Ascending aorta (tissue), 2 donors: ENCODE measurements around the gene NOL7. TPM values are rescaled to one million over a fixed set of nuclear protein-coding genes. Genes with fewer than 3 reads are reported as not detected.

Experiments
- DNase-seq, 2 donors: peaks; one replicate each; pipeline ENCODE4 v3.0.0-alpha.2; 2019; ENCODE audit warnings: low spot score in 2 of 2
- H3K27ac ChIP-seq, 2 donors: fragments of 200-600 bp; sonication (generic); one replicate each; pipeline ENCODE4 v1.5.1; 2016 to 2017; ENCODE audit warnings: mild to moderate bottlenecking in 1 of 2
- H3K27me3 ChIP-seq: fragments of 200-600 bp; sonication (generic); one replicate; pipeline ENCODE4 v1.5.1; 2017
- H3K36me3 ChIP-seq, 2 donors: fragments of 200-600 bp; sonication (generic); one replicate each; pipeline ENCODE4 v1.5.1; 2016
- H3K4me1 ChIP-seq, 2 donors: fragments of 200-600 bp; sonication (generic); one replicate each; pipeline ENCODE4 v1.5.1; 2016 to 2017; ENCODE audit warnings: mild to moderate bottlenecking in 1 of 2
- H3K4me3 ChIP-seq, 2 donors: fragments of 200-600 bp; sonication (generic); one replicate each; pipeline ENCODE4 v1.5.1; 2016 to 2017; ENCODE audit warnings: mild to moderate bottlenecking in 1 of 2
- H3K9me3 ChIP-seq, 2 donors: fragments of 200-600 bp; sonication (generic); one replicate each; pipeline ENCODE4 v1.5.1; 2016
- CTCF ChIP-seq, 3 experiments: fragments of 200-600 bp in 2 of 3; fragments of 450-650 bp in 1 of 3; sonication (generic) in 2 of 3; IDR thresholded peaks; one replicate each; pipeline ENCODE4 v1.5.1; 2016 to 2019; ENCODE audit warnings: antibody characterized with exemption in 3 of 3, mild to moderate bottlenecking in 1 of 3, moderate library complexity in 1 of 3
- intact Hi-C: fragments of 100-400 bp; cut with DNase I; formaldehyde crosslinking; loops from one replicate; pipeline ENCODE4 v1.15.1; 2023
- total RNA-seq: library from RNA; depleted of rRNA; stranded (reverse); fragments of >200 nt; gene quantifications from one replicate; pipeline ENCODE4 v1.1.0, GENCODE V29; 2016

Gene NOL7
- total RNA-seq, 1 donor from 2014 or later = 32.2 TPM

GRCh38 chr6:13597073-13597472, 18.1 kb upstream of the NOL7 start:
- intact Hi-C loops = no loop called here
- no peaks in the 10 kb centered on the region for H3K9me3 ChIP-seq
- TF ChIP-seq CTCF (IDR thresholded peaks at IDR 0.05) = no peak
- no peak overlapping the region for H3K4me3 ChIP-seq
- no peak overlapping the region for H3K27ac ChIP-seq
- H3K4me1 ChIP-seq = no peaks in the 10 kb centered on the region
- peaks cover 32 to 70% of the 10 kb centered on the region in 2 donors for H3K36me3 ChIP-seq
- H3K27me3 ChIP-seq = no peaks in the 10 kb centered on the region
- no peak for DNase-seq

GRCh38 chr6:13600036-13600435, 15.1 kb upstream of the NOL7 start:
- TF ChIP-seq CTCF (IDR thresholded peaks at IDR 0.05) = no peak
- H3K36me3 ChIP-seq = peaks cover 27 to 64% of the 10 kb centered on the region in 2 donors
- H3K9me3 ChIP-seq = no peaks in the 10 kb centered on the region
- no peaks in the 10 kb centered on the region for H3K4me1 ChIP-seq
- no peak overlapping the region for H3K27ac ChIP-seq
- H3K4me3 ChIP-seq = no peak overlapping the region
- intact Hi-C loops = no loop called here
- DNase-seq = no peak
- H3K27me3 ChIP-seq = no peaks in the 10 kb centered on the region

GRCh38 chr6:13604135-13604534, 11.0 kb upstream of the NOL7 start:
- Histone ChIP-seq H3K27ac (no peak overlapping the region), H3K4me3 (no peak overlapping the region), H3K36me3 (peaks cover 9 to 44% of the 10 kb centered on the region in 2 donors), H3K4me1 (no peaks in the 10 kb centered on the region), H3K27me3 (no peaks in the 10 kb centered on the region), H3K9me3 (no peaks in the 10 kb centered on the region)
- no peak for DNase-seq
- intact Hi-C loops = no loop called here
- no peak for TF ChIP-seq CTCF (IDR thresholded peaks at IDR 0.05)

GRCh38 chr6:13604546-13605416, 10.4 kb upstream of the NOL7 start:
- no peaks in the 10 kb centered on the region for H3K9me3 ChIP-seq
- no peak overlapping the region for H3K27ac ChIP-seq
- no peaks in the 10 kb centered on the region for H3K4me1 ChIP-seq
- no peak overlapping the region for H3K4me3 ChIP-seq
- no peaks in the 10 kb centered on the region for H3K27me3 ChIP-seq
- DNase-seq = no peak
- TF ChIP-seq CTCF (IDR thresholded peaks at IDR 0.05) = no peak
- peaks cover 5 to 44% of the 10 kb centered on the region in 2 donors for H3K36me3 ChIP-seq
- intact Hi-C loops = no loop called here

- intact Hi-C loops = no loop called here
Measured at GRCh38 chr6:13605634-13606033, 9.5 kb upstream of the NOL7 start.

More at GRCh38 chr6:13605634-13606033, 9.5 kb upstream of the NOL7 start:
- TF ChIP-seq CTCF (IDR thresholded peaks at IDR 0.05) = no peak
- Histone ChIP-seq H3K27ac (no peak overlapping the region), H3K4me1 (no peaks in the 10 kb centered on the region), H3K36me3 (peaks cover 2 to 37% of the 10 kb centered on the region in 2 donors), H3K27me3 (no peaks in the 10 kb centered on the region), H3K4me3 (no peak overlapping the region), H3K9me3 (no peaks in the 10 kb centered on the region)
- DNase-seq = no peak
